ENCODE data around the gene HNRNPU.

- TF ChIP-seq CTCF (conservative IDR thresholded peaks at IDR 0.05; ENCODE audit: low read depth in 2 of 2) (no peak), EZH2 (IDR thresholded peaks at IDR 0.05; ENCODE audit: low read depth, unreplicated experiment) (no peak), POLR2AphosphoS5 (IDR thresholded peaks at IDR 0.05; ENCODE audit: low read depth) (no peak; the same call in none of the 2 replicates), CREB1 (CRISPR knock-in tag; IDR thresholded peaks at IDR 0.05; ENCODE audit: low read depth) (peak; percentile 95), EZH2phosphoT487 (IDR thresholded peaks at IDR 0.05; ENCODE audit: unreplicated experiment) (no peak), JUNB (IDR thresholded peaks at IDR 0.05; ENCODE audit: unreplicated experiment) (no peak), STAT1 (IDR thresholded peaks at IDR 0.05; ENCODE audit: unreplicated experiment) (no peak), ZNF114 (CRISPR knock-in tag; IDR thresholded peaks at IDR 0.05) (no peak), NANOG (IDR thresholded peaks at IDR 0.05; ENCODE audit: borderline replicate concordance) (no peak), REST (IDR thresholded peaks at IDR 0.05; ENCODE audit: unreplicated experiment) (no peak)
Measured at GRCh38 chr1:244862699-244863490, 1.4 kb downstream of the HNRNPU start.

Measured in GM23338 (cell line).